ENCODE measurements around the gene TFAM.

DNA sequence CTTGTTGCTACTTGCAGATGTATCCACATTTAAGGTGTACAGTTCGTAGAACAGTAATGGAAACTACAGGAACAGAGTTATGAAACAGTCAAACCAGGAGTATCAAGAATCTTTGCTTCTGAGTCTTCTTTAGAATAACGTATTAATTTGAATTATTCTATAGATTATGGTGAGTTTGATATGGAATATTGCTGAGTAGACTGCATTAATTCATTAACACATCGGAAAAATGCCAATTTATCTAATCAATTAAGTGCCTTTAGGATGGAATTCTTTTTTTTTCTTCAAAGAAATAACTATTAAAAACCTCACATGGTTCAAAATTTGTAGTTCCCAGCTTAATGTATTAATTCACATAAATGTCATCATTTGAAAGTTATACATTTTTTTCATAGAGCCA, 3.8 kb downstream of the TFAM start:
- TF ChIP-seq CTCF (IDR thresholded peaks at IDR 0.05) (no peak), POLR2A (IDR thresholded peaks at IDR 0.05) (no peak)
